T-cell (primary cell): Measurements from ENCODE around the gene BOLA3. TPM values are rescaled to one million over a fixed set of nuclear protein-coding genes. Genes with fewer than 3 reads are reported as not detected.

Source experiments
- ATAC-seq, 4 experiments: fragments of 200-7000 bp in 3 of 4; fragments of 150-1000 bp in 1 of 4; cut with Tn5 transposase; replicated peaks in 1 of 4; 1 replicate in 3 of 4; 2 replicates in 1 of 4; pipeline ENCODE4 v1.10.0; 2021; ENCODE audit warnings: moderate library complexity in 3 of 4, mild to moderate bottlenecking in 2 of 4, moderate number of reproducible peaks in 1 of 4
- CTCF ChIA-PET, 2 donors: fragments of 300-600 bp; sonication (Branson Sonifier 250); formaldehyde crosslinking; loops; one replicate each; lab custom pipeline; 2022; ENCODE audit warnings: antibody characterized with exemption in 2 of 2; lab: Charles Lee
- POLR2A ChIA-PET, 2 donors: fragments of 300-600 bp; sonication (Branson Sonifier 250); formaldehyde crosslinking; loops; one replicate each; lab custom pipeline; 2022; ENCODE audit warnings: antibody characterized with exemption in 2 of 2; lab: Charles Lee
- DNase-seq, 35 experiments: peaks; one replicate each; pipeline versions ENCODE4 v3.0.0 to v3.0.0-alpha.2; 2013 to 2023
- H3K27ac ChIP-seq: one replicate; pipeline ENCODE4 v1.5.1; 2013; ENCODE audit warnings: low read length
- H3K27me3 ChIP-seq, 2 experiments: replicated peaks in 1 of 2; 1 replicate in 1 of 2; 2 replicates in 1 of 2; pipeline versions ENCODE4 v1.6.1 to v1.7.0; 2013; ENCODE audit warnings: low read length in 1 of 2, mixed read lengths in 1 of 2; ENCODE audit not compliant: control insufficient read depth in 2 of 2, insufficient read depth in 2 of 2; ENCODE audit errors: extremely low read depth in 1 of 2
- H3K36me3 ChIP-seq, 2 donors: 1 replicate in 1 of 2; 2 replicates in 1 of 2; pipeline versions ENCODE4 v1.6.1 to v1.7.0; 2013; ENCODE audit warnings: low read length in 1 of 2; ENCODE audit not compliant: control insufficient read depth in 2 of 2, insufficient read depth in 1 of 2; ENCODE audit errors: extremely low read depth in 1 of 2
- H3K4me1 ChIP-seq, 2 experiments: 1 replicate in 1 of 2; 2 replicates in 1 of 2; pipeline versions ENCODE4 v1.6.1 to v1.7.0; 2013; ENCODE audit warnings: low read length in 2 of 2, mixed read lengths in 1 of 2; ENCODE audit not compliant: insufficient read depth in 2 of 2, control insufficient read depth in 1 of 2; ENCODE audit errors: extremely low read depth in 1 of 2
- H3K4me3 ChIP-seq, 2 donors: 1 replicate in 1 of 2; 2 replicates in 1 of 2; pipeline versions ENCODE4 v1.5.1 to v1.7.0; 2013; ENCODE audit warnings: mild to moderate bottlenecking in 2 of 2, low read length in 1 of 2, moderate library complexity in 1 of 2; ENCODE audit not compliant: control insufficient read depth in 1 of 2; ENCODE audit errors: extremely low read depth in 1 of 2
- H3K9me3 ChIP-seq: 2 replicates; pipeline ENCODE4 v1.7.0; 2013
- H3K27ac Mint-ChIP-seq, 2 donors: one replicate each; pipeline ENCODE4 v1.8.0; 2020 to 2021; ENCODE audit warnings: mild to moderate bottlenecking in 2 of 2, mixed read lengths in 2 of 2
- H3K27me3 Mint-ChIP-seq, 2 donors: one replicate each; pipeline ENCODE4 v1.8.0; 2021 to 2022; ENCODE audit warnings: mixed read lengths in 2 of 2
- H3K36me3 Mint-ChIP-seq: one replicate; pipeline ENCODE4 v1.8.0; 2021; ENCODE audit warnings: mixed read lengths
- H3K4me1 Mint-ChIP-seq, 3 donors: one replicate each; pipeline ENCODE4 v1.8.0; 2020 to 2022; ENCODE audit warnings: mixed read lengths in 3 of 3, mild to moderate bottlenecking in 1 of 3
- H3K4me3 Mint-ChIP-seq, 3 donors: one replicate each; pipeline ENCODE4 v1.8.0; 2020 to 2022; ENCODE audit warnings: mild to moderate bottlenecking in 3 of 3, mixed read lengths in 3 of 3, moderate library complexity in 3 of 3
- H3K9me3 Mint-ChIP-seq, 3 donors: one replicate each; pipeline ENCODE4 v1.8.0; 2020 to 2022; ENCODE audit warnings: mixed read lengths in 3 of 3
- WGBS: methylation state at CpG from one replicate; pipeline ENCODE4 v1.1.5; 2013; ENCODE audit warnings: missing lambda C conversion rate; ENCODE audit not compliant: insufficient coverage; 5-methylcytosine and 5-hydroxymethylcytosine counted together
- total RNA-seq, 35 experiments: library from RNA in 6 of 35; stranded (reverse) in 6 of 35; fragments of 120-200 nt in 1 of 35; gene quantifications; one replicate each; pipeline versions ENCODE4 v1.2.1 to v1.2.4 and lab custom pipeline; 2013 to 2026

BOLA3 gene
- total RNA-seq, 5 donors from 2014 or later (not counting 1 experiment from before 2014, with no cell fraction given), result 13.7 to 16.0 (median 15.5) TPM

GRCh38 chr2:74178211-74179062 lies 30.7 kb upstream of the BOLA3 start, which contains the start of gene MOB1A:
Gene MOB1A, minus strand, starts transcription at chr2:74178879. Its CDS starts 205 bp downstream, at chr2:74178674.
- peaks cover 15 to 30% of the 10 kb centered on the region in 2 experiments for H3K4me1 ChIP-seq
- H3K27ac ChIP-seq, result peak within 1 kb of the TSS; percentile 88
- peaks cover 3% of the 10 kb centered on the region for H3K36me3 Mint-ChIP-seq
- ATAC-seq (peak; percentile 93 to 96 (median 95)), DNase-seq (peak; percentile 93 to 99 (median 96))
- no peaks in the 10 kb centered on the region for H3K27me3 Mint-ChIP-seq
- WGBS, result 0% methylated on average over 72 of the region's 84 CpGs
- peak within 1 kb of the TSS; percentile 87 to 95 for H3K27ac Mint-ChIP-seq
- CTCF ChIA-PET, result interaction anchor here (0.6 to 2.6 kb wide), 25 partner anchors 11 to 442 kb away, joined by 3 to 27 read pairs (median 5); partner anchors contain the start of genes MTHFD2 (in 1 of the 2), STAMBP (in 1 of the 2) and TPRKB (in 1 of the 2)
- peaks cover 34 to 43% (median 37%) of the 10 kb centered on the region in 3 donors for H3K4me1 Mint-ChIP-seq
- H3K4me3 ChIP-seq, result peak within 1 kb of the TSS; percentile 76 to 89
- no peaks in the 10 kb centered on the region for H3K27me3 ChIP-seq
- no peaks in the 10 kb centered on the region for H3K9me3 ChIP-seq
- POLR2A ChIA-PET, result interaction anchor here (0.5 to 1.4 kb wide), 21 partner anchors 9 to 879 kb away, joined by 3 to 11 read pairs (median 4); partner anchors contain the start of genes STAMBP (in 2 of the 2) and MTHFD2 (in 1 of the 2)
- H3K9me3 Mint-ChIP-seq, result no peaks in the 10 kb centered on the region
- peaks cover 0 to 3% of the 10 kb centered on the region in 2 donors for H3K36me3 ChIP-seq
- peak within 1 kb of the TSS; percentile 85 to 89 (median 88) for H3K4me3 Mint-ChIP-seq

- peaks cover 6% of the 10 kb centered on the region for H3K36me3 Mint-ChIP-seq
- H3K4me3 Mint-ChIP-seq, result peak overlapping the region; percentile 85 to 89 (median 88)
- DNase-seq (no peak), ATAC-seq (no peak)
- ChIA-PET CTCF (interaction anchor here in 1 of 2 donors (0.7 to 2.6 kb wide), 5 partner anchors 12 to 353 kb away, joined by 3 to 27 read pairs (median 11); partner anchors contain the start of gene MTHFD2), POLR2A (interaction anchor here (0.6 to 1.4 kb wide), 6 partner anchors 19 to 349 kb away, joined by 3 to 5 read pairs (median 4); partner anchors contain the start of genes MTHFD2 (in 1 of the 2) and STAMBP (in 1 of the 2))
- H3K4me1 ChIP-seq, result peaks cover 15 to 33% of the 10 kb centered on the region in 2 experiments
- peaks cover 38 to 46% (median 41%) of the 10 kb centered on the region in 3 donors for H3K4me1 Mint-ChIP-seq
- H3K9me3 Mint-ChIP-seq, result no peaks in the 10 kb centered on the region
- H3K27me3 Mint-ChIP-seq, result no peaks in the 10 kb centered on the region
- peaks cover 0 to 3% of the 10 kb centered on the region in 2 donors for H3K36me3 ChIP-seq
- peak overlapping the region; percentile 76 to 89 for H3K4me3 ChIP-seq
- no peaks in the 10 kb centered on the region for H3K9me3 ChIP-seq
- H3K27ac ChIP-seq, result peak overlapping the region; percentile 88
- peak overlapping the region; percentile 87 to 95 for H3K27ac Mint-ChIP-seq
- H3K27me3 ChIP-seq, result no peaks in the 10 kb centered on the region
These were observed 30.0 kb upstream of the BOLA3 start for GRCh38 chr2:74177696-74178095.

- no peak for ATAC-seq
- H3K4me1 Mint-ChIP-seq, result peaks cover 46 to 56% (median 48%) of the 10 kb centered on the region in 3 donors
- no peak overlapping the region for H3K4me3 ChIP-seq
- H3K36me3 ChIP-seq, result peaks cover 6 to 22% of the 10 kb centered on the region in 2 donors
- no peaks in the 10 kb centered on the region for H3K9me3 Mint-ChIP-seq
- no peak for DNase-seq
- no peaks in the 10 kb centered on the region for H3K9me3 ChIP-seq
- H3K27ac ChIP-seq, result no peak overlapping the region
- no peaks in the 10 kb centered on the region for H3K27me3 ChIP-seq
- CTCF ChIA-PET, result interaction anchor here (0.6 kb wide), 2 partner anchors 145 to 239 kb away, joined by 3 read pairs; no protein-coding TSS in a partner anchor
- peak overlapping the region in 2 of 3 donors; percentile 48 to 85 for H3K4me3 Mint-ChIP-seq
- WGBS, result no CpG with 5 or more reads among the region's 1 CpG
- H3K4me1 ChIP-seq, result peaks cover 15 to 34% of the 10 kb centered on the region in 2 experiments
- H3K27ac Mint-ChIP-seq, result peak overlapping the region in 1 of 2 donors; percentile 57
- POLR2A ChIA-PET, result interaction anchor here in 1 of 2 donors (0.5 kb wide), 2 partner anchors 150 to 245 kb away, joined by 3 to 6 read pairs; no protein-coding TSS in a partner anchor
- H3K27me3 Mint-ChIP-seq, result no peaks in the 10 kb centered on the region
- peaks cover 15% of the 10 kb centered on the region for H3K36me3 Mint-ChIP-seq
These were observed 27.2 kb upstream of the BOLA3 start for GRCh38 chr2:74174909-74175308.

- Mint-ChIP-seq H3K4me1 (peaks cover 21 to 24% (median 24%) of the 10 kb centered on the region in 3 donors), H3K27me3 (no peaks in the 10 kb centered on the region), H3K36me3 (peaks cover 44% of the 10 kb centered on the region), H3K4me3 (no peak overlapping the region), H3K27ac (no peak overlapping the region), H3K9me3 (peaks cover 0 to 7% (median 0%) of the 10 kb centered on the region in 3 donors)
- Histone ChIP-seq H3K4me3 (no peak overlapping the region), H3K36me3 (peaks cover 21 to 70% of the 10 kb centered on the region in 2 donors), H3K9me3 (no peaks in the 10 kb centered on the region), H3K27ac (no peak overlapping the region), H3K4me1 (peaks cover 0 to 4% of the 10 kb centered on the region in 2 experiments), H3K27me3 (no peaks in the 10 kb centered on the region)
- ATAC-seq, result no peak
- no CpG with 5 or more reads among the region's 2 CpGs for WGBS
- POLR2A ChIA-PET, result interaction anchor here in 1 of 2 donors (0.6 kb wide), 1 partner anchor 10 kb away, joined by 3 read pairs; the partner anchor contains the start of gene MOB1A
- DNase-seq, result no peak
- CTCF ChIA-PET, result no interaction called here
These were observed 21.0 kb upstream of the BOLA3 start for GRCh38 chr2:74168739-74169138.

GRCh38 chr2:74164761-74165160 lies 17.0 kb upstream of the BOLA3 start:
- H3K4me1 ChIP-seq, result no peaks in the 10 kb centered on the region
- ChIA-PET POLR2A (interaction anchor here in 1 of 2 donors (0.6 to 1.2 kb wide), 2 partner anchors 14 to 320 kb away, joined by 3 read pairs; partner anchors contain the start of gene MOB1A), CTCF (interaction anchor here in 1 of 2 donors (1.3 kb wide), 1 partner anchor 14 kb away, joined by 14 read pairs; the partner anchor contains the start of gene MOB1A)
- Mint-ChIP-seq H3K4me3 (no peak overlapping the region), H3K36me3 (peaks cover 48% of the 10 kb centered on the region), H3K27me3 (no peaks in the 10 kb centered on the region), H3K4me1 (peaks cover 9 to 15% (median 11%) of the 10 kb centered on the region in 3 donors), H3K27ac (no peak overlapping the region), H3K9me3 (peaks cover 0 to 7% (median 0%) of the 10 kb centered on the region in 3 donors)
- WGBS, result no CpG with 5 or more reads among the region's 1 CpG
- H3K36me3 ChIP-seq, result peaks cover 15 to 79% of the 10 kb centered on the region in 2 donors
- DNase-seq (no peak), ATAC-seq (no peak)
- H3K9me3 ChIP-seq, result no peaks in the 10 kb centered on the region
- no peak overlapping the region for H3K27ac ChIP-seq
- H3K4me3 ChIP-seq, result no peak overlapping the region
- H3K27me3 ChIP-seq, result no peaks in the 10 kb centered on the region
